Measurements from ENCODE around the gene AOPEP. TPM values are rescaled to one million over a fixed set of nuclear protein-coding genes. Genes with fewer than 3 reads are reported as not detected.

The AOPEP gene
- total RNA-seq, 1 experiment from 2014 or later: 15.0 TPM

- H3K4me1 ChIP-seq (ENCODE audit: insufficient read depth, low read length): no peaks in the 10 kb centered on the region
- no peaks in the 10 kb centered on the region; a peak in 1 of 5 replicates for H3K9me3 Mint-ChIP-seq
- H3K23me2 ChIP-seq (ENCODE audit: insufficient read length, low read depth, low read length, poor library complexity, severe bottlenecking): no peaks in the 10 kb centered on the region
- H3K27ac Mint-ChIP-seq: no peak overlapping the region; a peak in 1 of 7 replicates
- no peak overlapping the region for H3K27ac ChIP-seq (ENCODE audit: insufficient read length, low read depth, low read length)
- H3K4me1 Mint-ChIP-seq: peaks cover 6 to 9% of the 10 kb centered on the region in 2 experiments
- H3K9me3 ChIP-seq (ENCODE audit: control insufficient read depth, low read depth, low read length): no peaks in the 10 kb centered on the region
- H3K18ac ChIP-seq (ENCODE audit: insufficient read length, low read depth, low read length): no peak overlapping the region
- no peak overlapping the region for H4K8ac ChIP-seq (replicated peaks; ENCODE audit: insufficient read length, low read depth, low read length)
- no peak overlapping the region for H4K91ac ChIP-seq (ENCODE audit: insufficient read length, low read depth, low read length)
- H2AK5ac ChIP-seq (ENCODE audit: insufficient read length, low read length): no peak overlapping the region
- H2BK5ac ChIP-seq (ENCODE audit: insufficient read length, low read length): no peak overlapping the region
- TF ChIP-seq CTCF (conservative IDR thresholded peaks at IDR 0.05): no peak
- H3K9ac ChIP-seq (ENCODE audit: extremely low read depth, insufficient read length, low read length): no peak overlapping the region
- H4K5ac ChIP-seq (ENCODE audit: insufficient read length, low read depth, low read length): no peak overlapping the region
- no peak overlapping the region for H3T11ph ChIP-seq (ENCODE audit: low read length)
- H3K4me3 Mint-ChIP-seq: peak overlapping the region; percentile 77 to 85
- DNase-seq: no peak
- H2BK20ac ChIP-seq (ENCODE audit: low read depth, low read length, poor library complexity, severe bottlenecking): no peak overlapping the region
- H3K36me3 Mint-ChIP-seq (ENCODE audit: insufficient read depth in 1 of 3, low read depth in 3 of 3): no peaks in the 10 kb centered on the region; a peak in 2 of 7 replicates
- no peak overlapping the region for H3K56ac ChIP-seq (ENCODE audit: insufficient read length, low read depth, low read length)
- H3K4ac ChIP-seq (ENCODE audit: low read depth, low read length): no peak overlapping the region
- no peaks in the 10 kb centered on the region for H4K20me1 ChIP-seq (ENCODE audit: control insufficient read depth, insufficient read depth, insufficient read length)
- H3K14ac ChIP-seq (ENCODE audit: insufficient read depth, low read length): 0 out of 2 replicates have a peak overlapping the region, but pooled peaks have one; percentile 20
- no peaks in the 10 kb centered on the region for H3K79me2 ChIP-seq (ENCODE audit: insufficient read depth, low read length)
- H2BK120ac ChIP-seq (ENCODE audit: low read depth, low read length, poor library complexity, severe bottlenecking): no peak overlapping the region
- no peaks in the 10 kb centered on the region for H3K79me1 ChIP-seq (ENCODE audit: insufficient read depth, low read depth, low read length, poor library complexity, severe bottlenecking)
- no peak overlapping the region for H3K23ac ChIP-seq (ENCODE audit: insufficient read length, low read depth, low read length)
- H2AFZ ChIP-seq (ENCODE audit: low read length): no peak overlapping the region
- peaks cover 52% of the 10 kb centered on the region for H3K27me3 Mint-ChIP-seq (ENCODE audit: low read depth)
- H3K4me2 ChIP-seq (ENCODE audit: insufficient read depth, insufficient read length, low read length): peak overlapping the region; percentile 53
- no CpG with 5 or more reads among the region's 49 CpGs for WGBS (ENCODE audit: extremely low coverage, insufficient read length, low lambda C conversion rate)
- H2BK15ac ChIP-seq (ENCODE audit: low read depth, low read length): no peak overlapping the region
- no peak overlapping the region for H2BK12ac ChIP-seq (ENCODE audit: insufficient read length, low read depth, low read length)
- H3K27me3 ChIP-seq (ENCODE audit: insufficient read depth, low read length): no peaks in the 10 kb centered on the region; the same call in 1 of the 2 replicates
These were observed 279.0 kb downstream of the AOPEP start for GRCh38 chr9:95005278-95006143.
